ENCODE measurements around the gene ALLC. TPM values are rescaled to one million over a fixed set of nuclear protein-coding genes. Genes with fewer than 3 reads are reported as not detected.

ALLC gene
- total RNA-seq, 2 donors from 2014 or later: not detected

DNA sequence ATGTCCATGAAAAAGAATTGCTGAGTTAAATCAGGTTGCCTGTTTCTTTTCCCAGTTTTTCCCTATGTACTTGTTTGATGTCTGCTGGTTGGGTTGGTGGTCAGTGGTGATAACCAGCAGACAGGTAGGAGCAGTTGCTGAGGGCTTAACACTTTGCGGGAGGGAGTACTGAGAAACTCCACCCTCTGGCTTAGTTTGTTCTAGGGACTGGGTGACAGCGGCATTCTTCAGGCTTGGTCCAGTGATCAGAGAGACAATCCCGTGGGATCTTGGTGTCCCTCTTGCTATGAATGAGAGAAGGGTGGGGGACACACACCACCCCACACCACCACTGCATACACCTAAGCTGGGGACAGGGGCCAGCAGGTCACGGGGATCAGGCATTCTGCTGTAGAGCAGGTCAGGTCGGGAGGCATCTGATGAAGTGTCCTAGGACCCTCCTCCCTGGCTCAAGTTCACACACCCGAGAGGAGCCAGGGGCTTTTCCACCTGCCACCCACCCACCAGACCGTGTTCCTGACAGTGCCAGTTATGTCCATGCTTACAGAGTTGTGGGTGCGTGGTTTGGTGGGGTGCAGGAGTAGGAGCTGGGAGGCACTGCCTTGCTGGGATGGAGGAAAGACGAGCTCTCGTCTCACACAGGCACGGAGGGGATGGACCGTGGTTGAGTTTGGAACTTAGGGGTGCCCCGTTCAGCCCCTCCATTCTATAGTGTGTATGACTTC, 21.3 kb upstream of the ALLC start:
- ATAC-seq (no peak), DNase-seq (no peak)
- intact Hi-C loops (cut with DNase I, micrococcal nuclease): no loop called here

DNA sequence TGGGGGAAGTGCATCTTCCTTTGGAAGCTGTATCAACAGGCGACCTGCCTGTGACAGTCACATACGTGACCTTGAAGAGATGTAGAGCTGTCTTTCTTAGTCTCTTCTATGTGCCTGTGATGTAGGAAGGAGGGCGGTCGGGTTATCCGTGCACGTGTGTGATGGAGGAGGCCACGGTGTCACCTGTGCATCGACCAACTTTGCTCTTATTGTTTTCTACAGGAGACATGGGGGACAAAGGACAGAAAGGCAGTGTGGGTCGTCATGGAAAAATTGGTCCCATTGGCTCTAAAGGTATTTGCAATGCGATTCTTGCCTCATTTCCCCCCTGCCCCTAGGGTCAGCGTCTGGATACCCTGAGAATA, 20.7 kb upstream of the ALLC start:
- no peak for DNase-seq
- no peak for ATAC-seq
- intact Hi-C loops (cut with DNase I, micrococcal nuclease): no loop called here

DNA sequence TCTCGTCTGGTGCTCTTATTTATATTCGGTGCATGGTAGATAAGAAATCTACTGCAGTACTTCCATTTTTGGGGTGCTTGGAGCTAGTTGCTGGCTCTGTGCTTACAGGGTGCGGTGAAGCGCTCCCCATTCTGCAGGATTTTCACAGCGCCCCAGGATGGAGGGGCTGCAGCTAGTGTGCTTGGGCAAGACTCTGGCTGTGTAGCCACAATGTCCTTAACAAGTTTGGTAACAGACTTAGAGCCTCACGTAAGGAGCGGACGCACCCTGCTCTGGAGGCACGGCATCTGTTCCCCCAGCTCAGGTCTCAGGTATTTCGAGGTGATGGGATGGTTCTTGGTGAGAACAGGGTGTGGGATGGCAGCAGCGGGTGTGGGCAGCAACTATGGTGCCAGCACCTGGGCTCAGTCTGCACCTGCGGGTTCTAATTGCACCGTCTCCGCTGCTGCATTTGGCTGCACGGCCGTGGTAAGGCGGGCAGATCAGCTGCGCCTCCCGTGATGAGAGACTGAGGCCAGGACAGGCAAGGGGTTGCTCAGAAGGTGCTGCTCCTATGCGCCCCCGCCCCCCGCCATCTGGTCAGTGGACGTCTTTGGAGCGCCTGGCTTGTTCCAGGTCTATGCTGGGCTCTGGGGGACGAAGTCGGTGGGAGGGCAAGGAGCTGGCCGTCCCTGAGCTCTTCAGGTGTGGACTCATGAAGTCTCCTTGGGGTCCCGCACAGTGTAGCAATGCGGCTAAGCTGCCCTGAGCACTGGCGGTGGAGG, 20.1 kb upstream of the ALLC start:
- ATAC-seq (no peak), DNase-seq (no peak)
- intact Hi-C loops (cut with DNase I, micrococcal nuclease): no loop called here

GRCh38 chr2:3638456-3638810, 19.6 kb upstream of the ALLC start:
- intact Hi-C loops (cut with DNase I, micrococcal nuclease): no loop called here
- no peak for DNase-seq

DNA sequence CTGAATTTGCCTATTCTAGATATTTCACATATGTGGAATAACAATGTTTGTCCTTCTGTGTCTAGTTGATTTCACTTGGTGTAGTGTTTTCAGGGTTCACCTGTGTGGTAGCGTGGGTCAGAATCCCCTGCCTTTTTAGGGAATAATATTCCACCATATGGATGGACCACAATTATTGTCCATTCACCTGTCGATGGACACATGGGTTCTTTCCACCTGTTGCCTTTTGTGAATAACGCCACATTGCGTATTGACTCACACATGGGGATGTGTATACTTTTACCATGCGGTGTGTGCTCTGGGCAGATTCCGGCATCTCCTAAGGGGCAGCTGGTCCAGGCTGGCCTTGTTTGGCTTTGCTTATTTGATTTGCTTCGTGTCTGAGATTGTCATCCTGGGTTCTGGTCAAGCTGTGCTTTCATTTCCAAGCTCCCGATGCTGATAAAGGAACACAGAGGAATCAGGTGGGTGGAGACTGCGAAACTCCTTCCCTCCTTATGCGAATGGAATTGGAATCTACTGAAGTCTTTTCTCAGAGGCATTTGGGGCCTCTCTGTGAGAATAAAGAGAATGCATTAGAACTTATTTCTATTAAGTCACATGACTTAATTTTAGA, 18.9 kb upstream of the ALLC start:
- intact Hi-C loops (cut with DNase I, micrococcal nuclease): no loop called here
- DNase-seq: no peak
- ATAC-seq: no peak

More at GRCh38 chr2:3638456-3638810, 19.6 kb upstream of the ALLC start:
- ATAC-seq: no peak

GRCh38 chr2:3639653-3640052, 18.3 kb upstream of the ALLC start:
- DNase-seq: no peak
- ATAC-seq: no peak
- intact Hi-C loops (cut with DNase I, micrococcal nuclease): no loop called here

- ATAC-seq: no peak
- no peak for DNase-seq
- intact Hi-C loops (cut with DNase I, micrococcal nuclease): no loop called here
Observed at GRCh38 chr2:3641181-3641580, 16.8 kb upstream of the ALLC start.

DNA sequence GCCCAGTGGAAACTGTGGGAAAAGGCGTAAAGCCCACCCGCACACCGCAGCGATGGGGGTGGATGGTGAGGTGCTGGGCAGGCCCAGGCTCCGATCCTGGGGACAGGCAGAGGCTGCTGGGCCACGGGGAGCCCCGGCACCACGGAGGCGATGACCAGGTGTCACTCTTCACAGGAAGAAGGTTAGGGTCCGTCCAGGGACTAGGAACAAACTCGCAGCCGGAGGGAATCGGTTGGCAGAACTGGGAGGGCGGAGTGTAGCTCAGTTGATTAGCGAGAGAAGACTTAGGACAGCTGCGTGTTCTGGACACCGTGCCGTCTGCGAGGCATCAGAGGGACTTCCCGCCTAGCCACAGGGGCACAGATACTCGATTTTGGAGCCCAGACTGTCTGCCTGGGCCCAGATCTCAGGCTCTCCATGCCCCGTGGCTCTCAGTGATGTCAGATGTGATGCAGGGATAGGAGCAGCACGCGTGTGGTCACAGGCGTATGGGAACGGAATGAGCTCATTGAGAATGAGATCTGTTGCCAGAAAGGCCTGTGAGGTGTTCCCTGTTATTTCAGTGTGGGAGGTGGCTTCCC, 16.1 kb upstream of the ALLC start:
- intact Hi-C loops (cut with DNase I, micrococcal nuclease): no loop called here
- DNase-seq (no peak), ATAC-seq (no peak)

DNA sequence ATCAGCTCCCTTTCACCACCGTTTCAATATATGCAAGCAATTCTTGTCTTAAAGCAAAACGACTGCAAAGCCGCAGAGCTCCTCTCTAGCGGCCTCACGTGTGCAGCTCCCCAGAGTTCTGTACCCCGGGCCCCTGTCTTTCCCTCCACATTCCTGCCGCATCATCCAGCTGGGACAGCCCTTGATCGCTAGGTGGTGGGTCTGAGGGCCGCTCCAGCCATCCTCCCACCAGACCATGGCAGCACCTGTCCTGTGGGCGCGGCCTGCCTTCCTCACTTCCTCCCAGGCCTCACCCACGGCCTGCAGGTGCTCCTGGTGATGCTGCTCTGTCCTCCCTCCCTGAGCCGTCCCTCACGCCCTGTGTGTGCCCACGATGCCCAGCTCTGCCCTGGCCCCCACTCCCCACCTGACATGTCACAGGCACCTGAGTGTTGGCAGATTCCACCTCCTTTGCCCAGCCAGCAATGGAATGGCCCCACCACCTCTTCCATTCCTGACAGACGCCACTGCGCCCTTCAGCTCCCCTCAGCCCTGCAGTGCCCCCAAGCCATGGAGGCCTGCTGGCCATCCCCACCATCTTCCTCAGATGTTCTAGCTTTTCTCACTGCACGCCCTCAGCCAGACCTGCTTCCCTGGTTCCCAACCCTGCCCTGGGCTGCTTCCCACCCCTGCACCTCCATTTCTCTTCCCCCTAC, 15.3 kb upstream of the ALLC start:
- intact Hi-C loops (cut with DNase I, micrococcal nuclease): no loop called here
- ATAC-seq (no peak), DNase-seq (no peak)

GRCh38 chr2:3643371-3644245, 14.4 kb upstream of the ALLC start:
- ATAC-seq: no peak
- intact Hi-C loops (cut with DNase I, micrococcal nuclease): no loop called here
- DNase-seq: no peak

GRCh38 chr2:3644246-3644525, 13.8 kb upstream of the ALLC start:
- DNase-seq (no peak), ATAC-seq (no peak)
- intact Hi-C loops (cut with DNase I, micrococcal nuclease): no loop called here

GRCh38 chr2:3644891-3645605, 13.0 kb upstream of the ALLC start:
- DNase-seq (no peak), ATAC-seq (no peak)
- intact Hi-C loops (cut with DNase I, micrococcal nuclease): no loop called here

- intact Hi-C loops (cut with DNase I, micrococcal nuclease): no loop called here
- ATAC-seq: no peak
- no peak for DNase-seq
Observed at GRCh38 chr2:3645745-3646389, 12.1 kb upstream of the ALLC start.

DNA sequence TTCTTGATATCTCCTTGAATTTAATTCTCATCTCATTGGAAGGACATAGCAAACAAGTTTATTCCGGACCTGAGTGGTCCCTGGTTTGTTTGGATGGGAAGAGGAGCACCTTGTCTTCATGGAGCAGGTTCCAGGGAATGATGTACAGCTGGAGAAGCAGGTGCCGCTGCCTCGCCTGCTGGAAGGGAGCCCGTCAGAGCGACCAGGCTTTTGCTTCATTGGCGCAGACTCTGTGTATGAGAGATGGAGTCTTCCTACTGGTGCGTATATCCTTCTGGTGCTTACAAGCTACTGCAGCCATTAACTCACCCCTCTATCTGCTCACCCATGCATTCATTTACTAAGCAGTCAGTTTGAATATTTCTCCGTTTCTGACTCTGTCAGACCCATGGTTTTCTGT, 11.6 kb upstream of the ALLC start:
- intact Hi-C loops (cut with DNase I, micrococcal nuclease): no loop called here
- no peak for DNase-seq
- no peak for ATAC-seq

GRCh38 chr2:3647246-3647645, 10.8 kb upstream of the ALLC start:
- DNase-seq (no peak), ATAC-seq (no peak)
- intact Hi-C loops (cut with DNase I, micrococcal nuclease): no loop called here

DNA sequence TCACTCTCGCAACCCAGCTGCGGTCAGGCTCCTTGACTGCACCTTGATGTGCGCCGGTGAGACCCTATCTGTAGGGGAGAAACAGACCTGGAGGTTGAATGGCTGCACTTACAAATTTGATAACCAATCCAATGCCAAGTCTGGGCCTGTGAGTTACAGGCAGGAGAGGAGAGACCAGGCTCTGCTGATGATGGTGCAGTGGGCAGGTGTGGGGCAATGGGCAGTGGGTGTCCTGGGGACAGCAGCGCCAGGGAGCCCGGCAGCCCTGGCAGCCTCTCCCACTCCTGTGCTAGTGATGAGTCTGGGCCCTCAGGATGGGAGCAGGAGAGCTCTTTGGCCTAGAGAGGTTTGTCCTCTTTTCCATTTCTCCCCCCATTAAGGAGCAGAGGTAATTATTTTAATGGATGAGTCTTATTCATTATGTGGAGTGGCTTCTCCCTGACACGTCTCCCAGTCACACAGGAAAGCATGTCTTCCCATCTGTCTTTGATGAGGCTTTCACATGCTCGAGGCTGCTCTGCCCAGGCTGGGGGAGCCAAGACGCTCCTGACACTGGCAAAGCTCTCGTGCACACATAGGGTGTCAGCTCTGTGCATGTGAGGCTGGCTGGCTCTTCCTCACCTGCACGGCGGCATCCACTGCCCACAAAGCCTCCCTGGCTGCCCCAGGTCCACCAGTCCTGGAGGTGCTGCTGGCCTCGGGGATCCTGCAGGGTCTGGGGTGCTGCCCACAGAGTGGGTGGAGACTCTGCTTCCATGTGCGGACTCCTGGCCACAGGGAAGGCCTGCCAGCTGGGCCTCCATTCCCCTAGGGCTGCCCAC, 10.0 kb upstream of the ALLC start:
- intact Hi-C loops (cut with DNase I, micrococcal nuclease): no loop called here
- DNase-seq: no peak

DNA sequence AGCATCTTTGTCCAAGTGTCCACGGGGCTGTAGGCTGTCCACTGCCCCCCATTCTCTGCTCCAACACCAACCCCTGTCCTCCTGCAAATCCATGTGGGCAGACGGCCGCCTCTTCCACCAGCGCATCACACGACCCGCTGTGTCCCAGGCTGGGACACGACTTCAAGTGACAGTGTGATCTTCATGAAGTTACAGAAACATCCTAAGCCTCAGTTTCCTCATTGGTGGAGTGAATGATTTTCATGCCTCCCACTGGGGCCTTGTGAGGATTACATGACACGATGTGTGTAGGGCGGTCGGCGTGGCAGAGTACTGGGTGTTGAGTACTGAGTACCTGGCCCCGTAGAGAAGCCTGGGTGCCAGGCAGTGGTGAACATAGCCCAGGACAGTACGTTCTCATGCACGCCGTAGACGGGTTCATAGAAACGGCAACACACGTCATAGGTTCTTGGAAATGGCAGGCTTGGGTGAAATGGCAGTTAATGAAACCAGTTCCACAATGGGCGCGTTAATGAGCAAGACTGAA, 9.3 kb upstream of the ALLC start:
- no peak for ATAC-seq
- DNase-seq: no peak
- intact Hi-C loops (cut with DNase I, micrococcal nuclease): no loop called here

More for the DNA sequence above, 10.0 kb upstream of the ALLC start:
- ATAC-seq: no peak
